ENCODE data around the gene PNKP. TPM values are rescaled to one million over a fixed set of nuclear protein-coding genes. Genes with fewer than 3 reads are reported as not detected.

The PNKP gene
- total RNA-seq, 1 experiment from 2014 or later, result 130 TPM

DNA sequence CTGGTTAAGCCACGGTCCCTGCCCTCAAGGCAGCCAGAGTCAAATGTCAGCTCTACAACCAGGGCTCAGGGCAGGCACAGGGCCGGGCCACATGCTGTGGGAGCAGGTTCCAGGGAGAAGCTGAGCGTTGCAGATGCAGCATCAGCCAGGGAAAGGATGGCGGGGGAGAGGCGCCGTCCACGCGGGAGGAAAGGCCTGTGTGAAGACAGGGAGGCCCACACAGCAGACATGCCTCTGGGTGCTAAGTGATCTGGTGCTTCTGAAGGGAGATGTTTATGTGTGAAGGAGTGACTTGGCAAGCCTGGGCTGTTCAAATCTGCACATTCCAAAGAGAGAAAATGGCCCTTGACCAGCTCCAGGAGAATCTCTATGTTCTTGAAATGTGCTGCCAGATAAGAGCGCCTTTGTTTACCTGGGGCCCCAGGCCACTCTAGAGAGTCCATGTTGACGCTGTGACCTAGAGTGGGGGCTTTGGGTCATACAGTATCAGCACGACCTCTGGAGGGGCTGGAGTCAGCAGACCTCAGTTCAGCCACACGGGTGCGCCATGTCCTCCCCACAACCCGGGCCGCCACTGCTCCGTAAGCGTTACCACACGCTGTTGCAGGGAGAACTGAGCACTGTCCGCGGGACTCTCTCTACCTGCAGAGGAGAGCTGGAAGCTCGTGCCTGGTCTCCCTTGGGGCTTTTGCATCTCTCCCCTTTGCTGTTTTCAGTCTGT, 45.7 kb upstream of the PNKP start:
- BruUV-seq (replicated peaks), result no TSS peak
- CTCF ChIA-PET, result interaction anchor here (0.6 kb wide), 1 partner anchor 17 kb away, joined by 3 read pairs; no protein-coding TSS in a partner anchor
- no peak for DNase-seq (ENCODE audit: low spot score)
- Histone ChIP-seq H3K27me3 (replicated peaks; ENCODE audit: insufficient read depth, low read depth, low read length, poor library complexity) (no peaks in the 10 kb centered on the region), H3K4me3 (ENCODE audit: low read depth, low read length, poor library complexity, severe bottlenecking) (no peak overlapping the region), H3K27ac (ENCODE audit: low read depth, low read length, poor library complexity, severe bottlenecking) (no peak overlapping the region), H3K9me3 (ENCODE audit: low read depth, low read length, poor library complexity, severe bottlenecking) (no peaks in the 10 kb centered on the region), H3K36me3 (ENCODE audit: insufficient read depth, low read length, poor library complexity, severe bottlenecking) (peaks cover 48% of the 10 kb centered on the region), H3K4me1 (ENCODE audit: insufficient read depth, low read length, poor library complexity, severe bottlenecking) (no peaks in the 10 kb centered on the region)
- intact Hi-C loops (cut with micrococcal nuclease; ENCODE audit: unreplicated experiment), result no loop called here
- TF ChIP-seq, protein P1, sequence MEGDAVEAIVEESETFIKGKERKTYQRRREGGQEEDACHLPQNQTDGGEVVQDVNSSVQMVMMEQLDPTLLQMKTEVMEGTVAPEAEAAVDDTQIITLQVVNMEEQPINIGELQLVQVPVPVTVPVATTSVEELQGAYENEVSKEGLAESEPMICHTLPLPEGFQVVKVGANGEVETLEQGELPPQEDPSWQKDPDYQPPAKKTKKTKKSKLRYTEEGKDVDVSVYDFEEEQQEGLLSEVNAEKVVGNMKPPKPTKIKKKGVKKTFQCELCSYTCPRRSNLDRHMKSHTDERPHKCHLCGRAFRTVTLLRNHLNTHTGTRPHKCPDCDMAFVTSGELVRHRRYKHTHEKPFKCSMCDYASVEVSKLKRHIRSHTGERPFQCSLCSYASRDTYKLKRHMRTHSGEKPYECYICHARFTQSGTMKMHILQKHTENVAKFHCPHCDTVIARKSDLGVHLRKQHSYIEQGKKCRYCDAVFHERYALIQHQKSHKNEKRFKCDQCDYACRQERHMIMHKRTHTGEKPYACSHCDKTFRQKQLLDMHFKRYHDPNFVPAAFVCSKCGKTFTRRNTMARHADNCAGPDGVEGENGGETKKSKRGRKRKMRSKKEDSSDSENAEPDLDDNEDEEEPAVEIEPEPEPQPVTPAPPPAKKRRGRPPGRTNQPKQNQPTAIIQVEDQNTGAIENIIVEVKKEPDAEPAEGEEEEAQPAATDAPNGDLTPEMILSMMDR (conservative IDR thresholded peaks at IDR 0.05; ENCODE audit: low read depth, low read length), result peak; percentile 50
- no peak for TF ChIP-seq EZH2 (IDR thresholded peaks at IDR 0.05; ENCODE audit: borderline replicate concordance, low read depth, low read length, poor library complexity, severe bottlenecking)
- POLR2A ChIA-PET (ENCODE audit: low non-redundant PET), result interaction anchor here (0.5 kb wide), 1 partner anchor 11 kb away, joined by 3 read pairs; no protein-coding TSS in a partner anchor

DNA sequence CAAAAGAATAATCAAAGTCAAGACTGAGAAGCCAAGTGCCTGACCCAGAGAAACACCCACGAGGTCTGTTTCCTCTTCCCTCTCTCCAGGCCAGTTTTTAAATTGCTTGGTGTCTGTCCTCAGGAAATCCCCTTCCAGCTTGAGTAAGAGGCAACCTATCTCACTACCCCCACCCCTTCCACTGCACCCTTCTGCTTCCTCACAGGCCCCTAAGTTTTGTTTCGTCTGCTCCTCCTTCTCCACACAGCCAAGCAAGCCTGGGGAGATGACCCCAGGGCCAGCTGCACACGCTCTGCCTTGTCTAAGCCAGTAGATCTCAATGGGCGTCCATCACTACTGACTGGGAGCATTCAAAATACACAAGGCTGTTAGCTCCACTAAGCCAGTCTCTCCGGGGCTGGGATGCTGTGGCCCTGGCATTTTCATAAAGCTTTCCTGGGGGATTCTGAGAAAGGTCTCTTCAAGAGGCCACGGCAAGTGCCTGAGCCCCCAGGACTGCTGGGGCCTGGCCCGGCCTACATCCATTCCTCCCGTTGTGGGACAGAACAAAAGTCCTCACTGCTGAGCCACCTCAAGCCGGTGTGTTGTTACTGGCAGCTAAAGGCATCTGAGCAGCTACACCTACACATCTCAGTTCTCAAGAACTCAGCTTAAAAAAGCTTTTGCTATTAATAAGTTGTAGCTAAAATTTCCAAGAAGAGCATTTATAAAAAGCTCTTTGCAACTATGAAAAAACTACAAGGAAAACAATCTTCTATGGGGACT, 44.2 kb upstream of the PNKP start:
- H3K4me3 ChIP-seq (ENCODE audit: low read depth, low read length, poor library complexity, severe bottlenecking), result no peak overlapping the region
- ChIA-PET CTCF (no interaction called here), POLR2A (ENCODE audit: low non-redundant PET) (interaction anchor here (0.6 to 1.0 kb wide), 2 partner anchors 18 to 19 kb away, joined by 8 to 11 read pairs; no protein-coding TSS in a partner anchor)
- BruUV-seq (replicated peaks), result no TSS peak
- H3K36me3 ChIP-seq (ENCODE audit: insufficient read depth, low read length, poor library complexity, severe bottlenecking), result peaks cover 63% of the 10 kb centered on the region
- intact Hi-C loops (cut with micrococcal nuclease; ENCODE audit: unreplicated experiment), result no loop called here
- DNase-seq (ENCODE audit: low spot score), result no peak
- TF ChIP-seq EZH2 (IDR thresholded peaks at IDR 0.05; ENCODE audit: borderline replicate concordance, low read depth, low read length, poor library complexity, severe bottlenecking), result no peak
- TF ChIP-seq, protein P1 (conservative IDR thresholded peaks at IDR 0.05; ENCODE audit: low read depth, low read length), result no peak
- H3K4me1 ChIP-seq (ENCODE audit: insufficient read depth, low read length, poor library complexity, severe bottlenecking), result no peaks in the 10 kb centered on the region
- H3K9me3 ChIP-seq (ENCODE audit: low read depth, low read length, poor library complexity, severe bottlenecking), result no peaks in the 10 kb centered on the region
- H3K27ac ChIP-seq (ENCODE audit: low read depth, low read length, poor library complexity, severe bottlenecking), result no peak overlapping the region
- no peaks in the 10 kb centered on the region for H3K27me3 ChIP-seq (replicated peaks; ENCODE audit: insufficient read depth, low read depth, low read length, poor library complexity)

DNA sequence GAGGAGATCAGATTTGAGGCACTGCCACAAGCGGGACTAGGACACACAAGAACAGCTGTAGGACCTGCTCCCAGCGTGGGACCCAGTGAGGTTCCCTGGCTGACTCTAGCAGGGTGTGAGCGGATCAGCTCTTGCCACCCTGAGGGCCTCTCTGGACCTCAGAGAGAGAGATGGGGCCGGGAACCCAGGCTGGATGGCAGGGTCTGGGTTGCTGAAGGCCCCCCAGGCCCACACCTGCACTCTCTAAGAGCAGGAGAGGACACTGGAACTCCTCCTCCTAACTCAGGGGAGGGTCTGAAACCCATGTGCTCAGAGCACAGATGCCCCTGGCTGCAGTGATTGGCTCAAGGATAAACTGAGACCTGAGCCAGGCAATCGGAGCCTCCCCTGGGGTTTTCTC, 42.8 kb upstream of the PNKP start:
- H3K4me3 ChIP-seq (ENCODE audit: low read depth, low read length, poor library complexity, severe bottlenecking), result no peak overlapping the region
- TF ChIP-seq, protein P1 (conservative IDR thresholded peaks at IDR 0.05; ENCODE audit: low read depth, low read length), result no peak
- no peak for TF ChIP-seq EZH2 (IDR thresholded peaks at IDR 0.05; ENCODE audit: borderline replicate concordance, low read depth, low read length, poor library complexity, severe bottlenecking)
- no TSS peak for BruUV-seq (replicated peaks)
- H3K36me3 ChIP-seq (ENCODE audit: insufficient read depth, low read length, poor library complexity, severe bottlenecking), result peaks cover 57% of the 10 kb centered on the region
- ChIA-PET CTCF (interaction anchor here (0.5 kb wide), 1 partner anchor 24 kb away, joined by 3 read pairs; no protein-coding TSS in a partner anchor), POLR2A (ENCODE audit: low non-redundant PET) (no interaction called here)
- H3K27ac ChIP-seq (ENCODE audit: low read depth, low read length, poor library complexity, severe bottlenecking), result no peak overlapping the region
- H3K9me3 ChIP-seq (ENCODE audit: low read depth, low read length, poor library complexity, severe bottlenecking), result no peaks in the 10 kb centered on the region
- H3K27me3 ChIP-seq (replicated peaks; ENCODE audit: insufficient read depth, low read depth, low read length, poor library complexity), result no peaks in the 10 kb centered on the region
- no peaks in the 10 kb centered on the region for H3K4me1 ChIP-seq (ENCODE audit: insufficient read depth, low read length, poor library complexity, severe bottlenecking)
- intact Hi-C loops (cut with micrococcal nuclease; ENCODE audit: unreplicated experiment), result no loop called here
- DNase-seq (ENCODE audit: low spot score), result no peak
